GM13976 (cell line): ENCODE measurements around the gene AP1G1.

Source experiments
- DNase-seq: peaks from one replicate; pipeline ENCODE4 v3.0.0; 2012; ENCODE audit warnings: low spot score
- in situ Hi-C: fragments of 300-500 bp; cut with MboI; formaldehyde crosslinking; loops from one replicate; pipeline ENCODE4 v1.12.0; 2022; ENCODE audit warnings: low sequenced_read_pairs, mixed read lengths, inconsistent platforms; ENCODE audit not compliant: unreplicated experiment
- TF ChIP-seq, protein P1 (sequence below): IDR thresholded peaks from 2 replicates; pipeline ENCODE4 v1.5.1; 2012; ENCODE audit warnings: borderline replicate concordance, mild to moderate bottlenecking; ENCODE audit not compliant: insufficient read depth; ENCODE audit errors: extremely low read depth, missing control alignments, control extremely low read depth

Gene AP1G1

GRCh38 chr16:71808593-71809459 is at the start of gene AP1G1:
AP1G1 (minus strand) TSS chr16:71808834; CDS start chr16:71789479, 19,355 bp downstream.
- TF ChIP-seq, protein P1, sequence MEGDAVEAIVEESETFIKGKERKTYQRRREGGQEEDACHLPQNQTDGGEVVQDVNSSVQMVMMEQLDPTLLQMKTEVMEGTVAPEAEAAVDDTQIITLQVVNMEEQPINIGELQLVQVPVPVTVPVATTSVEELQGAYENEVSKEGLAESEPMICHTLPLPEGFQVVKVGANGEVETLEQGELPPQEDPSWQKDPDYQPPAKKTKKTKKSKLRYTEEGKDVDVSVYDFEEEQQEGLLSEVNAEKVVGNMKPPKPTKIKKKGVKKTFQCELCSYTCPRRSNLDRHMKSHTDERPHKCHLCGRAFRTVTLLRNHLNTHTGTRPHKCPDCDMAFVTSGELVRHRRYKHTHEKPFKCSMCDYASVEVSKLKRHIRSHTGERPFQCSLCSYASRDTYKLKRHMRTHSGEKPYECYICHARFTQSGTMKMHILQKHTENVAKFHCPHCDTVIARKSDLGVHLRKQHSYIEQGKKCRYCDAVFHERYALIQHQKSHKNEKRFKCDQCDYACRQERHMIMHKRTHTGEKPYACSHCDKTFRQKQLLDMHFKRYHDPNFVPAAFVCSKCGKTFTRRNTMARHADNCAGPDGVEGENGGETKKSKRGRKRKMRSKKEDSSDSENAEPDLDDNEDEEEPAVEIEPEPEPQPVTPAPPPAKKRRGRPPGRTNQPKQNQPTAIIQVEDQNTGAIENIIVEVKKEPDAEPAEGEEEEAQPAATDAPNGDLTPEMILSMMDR = no peak
- DNase-seq = peak; percentile 94
- in situ Hi-C loops = no loop called here

DNA sequence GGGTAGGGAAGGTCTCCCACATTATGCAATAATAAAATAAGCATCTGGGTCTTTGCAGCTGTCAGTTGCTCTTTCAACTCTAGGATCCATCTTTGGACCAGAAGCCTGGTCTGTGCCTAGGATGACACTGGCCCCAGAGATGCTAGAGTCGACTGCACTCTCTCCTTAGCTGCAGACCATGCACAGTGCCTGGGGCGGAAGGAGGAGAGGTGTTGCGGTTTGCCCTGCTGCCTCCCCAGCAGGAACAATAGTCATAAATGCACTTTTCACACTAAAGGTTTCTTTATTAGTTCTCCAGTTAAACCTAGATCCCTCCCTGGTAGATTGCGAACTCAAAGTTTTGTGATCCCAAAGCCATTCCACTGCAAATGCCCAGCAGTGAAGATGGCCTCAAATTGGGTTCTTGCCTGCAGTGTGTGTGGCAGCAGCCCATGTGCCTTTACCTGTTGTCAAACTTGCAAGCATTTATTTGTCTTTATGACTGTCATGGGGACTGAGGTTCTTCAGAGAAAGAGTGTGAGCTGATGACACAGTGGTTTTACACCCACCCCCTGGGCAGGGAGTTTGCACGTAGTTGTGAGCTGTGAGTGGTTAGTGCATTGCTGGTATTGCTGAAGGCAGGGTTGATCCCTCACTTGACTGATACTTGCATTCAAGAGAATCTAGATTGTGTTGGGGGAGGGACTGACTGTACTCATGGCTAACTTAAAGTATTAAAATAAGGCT is 47.5 kb upstream of the AP1G1 start:
- in situ Hi-C loops = no loop called here
- no peak for DNase-seq
- TF ChIP-seq, protein P1 = no peak

DNA sequence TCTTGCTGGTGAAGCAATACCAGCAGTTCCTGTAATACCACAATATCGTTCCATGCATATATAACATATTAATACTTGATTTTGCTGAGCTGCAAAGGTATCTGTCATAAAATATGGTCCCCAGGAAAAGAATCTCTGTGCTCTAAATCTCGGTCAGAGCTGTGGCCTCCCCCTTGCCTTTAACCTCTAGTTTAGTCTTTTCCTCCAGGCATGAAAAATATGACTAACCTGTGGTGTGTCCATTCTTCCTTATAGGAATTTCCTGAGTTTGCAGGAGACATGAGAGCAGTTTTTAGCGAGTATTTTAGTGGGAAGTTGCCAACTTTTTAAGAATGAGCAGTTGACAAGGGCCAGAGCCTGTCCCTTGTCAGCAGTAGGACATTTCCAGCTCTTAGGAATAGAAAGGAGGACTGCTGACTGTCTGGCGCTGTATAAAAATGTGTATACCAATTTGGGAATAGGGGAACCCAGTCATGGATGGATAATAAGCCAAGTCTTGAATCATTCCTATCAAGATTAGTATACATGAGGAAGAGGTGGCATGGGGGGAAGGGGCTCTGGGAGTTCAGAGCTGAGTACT is 45.8 kb upstream of the AP1G1 start:
- DNase-seq = no peak
- in situ Hi-C loops = no loop called here
- TF ChIP-seq, protein P1 = no peak

DNA sequence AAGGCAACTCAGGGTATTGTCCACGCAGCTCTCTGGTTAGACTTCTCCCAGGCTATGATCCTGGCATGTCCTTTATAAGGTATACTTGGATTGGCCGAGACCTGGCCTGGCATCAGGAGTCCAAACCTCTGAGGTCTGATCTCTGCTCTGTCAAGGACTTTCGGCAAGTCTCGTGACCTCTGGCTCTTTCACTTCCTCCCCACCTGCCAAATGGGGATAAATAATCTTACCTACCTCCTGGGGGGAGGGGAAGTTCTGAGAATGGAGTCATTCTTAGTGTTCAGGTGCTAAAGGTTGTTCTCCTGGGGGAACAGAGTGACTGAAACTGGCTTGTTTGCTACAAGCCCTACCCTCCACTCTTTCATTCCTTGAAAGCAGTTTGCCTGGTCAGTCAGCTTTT is 44.8 kb upstream of the AP1G1 start:
- TF ChIP-seq, protein P1 = no peak
- DNase-seq = peak; percentile 62
- in situ Hi-C loops = no loop called here

GRCh38 chr16:71852561-71852960 is 43.9 kb upstream of the AP1G1 start:
- TF ChIP-seq, protein P1 = no peak
- in situ Hi-C loops = no loop called here

DNA sequence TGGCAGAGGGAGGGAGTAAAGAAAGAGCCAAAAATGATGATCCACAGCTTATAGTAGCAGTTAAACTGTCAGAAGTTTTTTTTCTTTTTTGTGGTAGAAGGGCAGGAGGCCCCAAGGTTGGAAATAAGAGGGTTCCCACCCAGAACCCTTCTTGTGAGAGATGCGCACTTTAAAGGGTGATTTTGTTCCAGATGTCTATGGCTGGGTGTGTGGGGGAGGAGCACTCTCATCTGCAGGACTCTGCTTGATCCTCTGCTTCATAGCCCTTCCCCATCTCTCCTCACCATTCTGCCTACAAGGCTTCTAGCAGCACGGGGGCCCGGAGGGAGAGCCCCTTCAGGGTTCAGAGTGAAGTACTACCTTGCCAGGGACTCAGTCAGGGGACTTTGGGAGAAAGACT is 43.5 kb upstream of the AP1G1 start:
- no peak for DNase-seq
- in situ Hi-C loops = no loop called here
- TF ChIP-seq, protein P1 = no peak

More at GRCh38 chr16:71852561-71852960, 43.9 kb upstream of the AP1G1 start:
- no peak for DNase-seq
